ENCODE data around the gene PAQR7. TPM values are rescaled to one million over a fixed set of nuclear protein-coding genes. Genes with fewer than 3 reads are reported as not detected.

Gene PAQR7
- total RNA-seq, 2 experiments from 2014 or later, result 1.1 to 1.5 TPM

DNA sequence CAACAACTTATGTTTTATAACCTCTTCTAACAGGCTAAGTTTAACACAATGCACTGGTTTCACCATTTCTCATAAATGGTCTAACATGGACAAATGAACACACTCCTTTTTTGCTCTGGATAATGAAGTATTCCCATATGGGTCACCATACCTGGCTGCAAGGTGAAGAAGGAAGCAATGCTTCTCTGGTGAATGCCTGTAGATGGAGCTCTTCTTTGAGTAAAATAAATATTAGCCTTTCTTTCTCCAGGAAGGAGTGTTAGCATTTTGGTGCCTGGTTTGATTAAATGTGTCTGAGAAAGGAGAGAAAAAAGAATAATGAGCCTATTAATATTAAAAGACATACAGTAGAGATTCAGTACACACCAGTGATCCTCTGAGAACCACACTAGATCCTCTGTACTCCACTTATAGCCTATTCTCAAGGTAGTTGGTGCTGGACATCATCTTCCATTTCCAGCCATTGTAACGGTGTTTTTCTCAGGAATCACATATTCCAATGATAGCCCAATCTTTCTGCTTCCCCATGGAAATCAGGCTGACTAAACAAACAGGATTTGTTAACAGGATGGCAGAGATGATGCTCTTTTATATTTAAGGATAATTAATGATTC lies 38.1 kb downstream of the PAQR7 start:
- Mint-ChIP-seq H3K27ac (no peak overlapping the region), H3K4me1 (ENCODE audit: low read depth) (peaks cover 2% of the 10 kb centered on the region), H3K4me3 (no peak overlapping the region), H3K36me3 (ENCODE audit: low read depth) (peaks cover 28% of the 10 kb centered on the region), H3K27me3 (no peaks in the 10 kb centered on the region), H3K9me3 (no peaks in the 10 kb centered on the region)
- H3K36me3 ChIP-seq (ENCODE audit: insufficient read depth, low read length), result peaks cover 18% of the 10 kb centered on the region
- peaks cover under 1% of the 10 kb centered on the region for H3K4me1 ChIP-seq (ENCODE audit: insufficient read depth, low read length)
- H3K27me3 ChIP-seq (ENCODE audit: control insufficient read depth in 1 of 2, insufficient read depth in 2 of 2, low read length in 2 of 2), result no peaks in the 10 kb centered on the region
- H3K4me3 ChIP-seq (ENCODE audit: low read length), result no peak overlapping the region
- CTCF ChIA-PET, result interaction anchor here (1.2 kb wide), 1 partner anchor 17 kb away, joined by 3 read pairs; no protein-coding TSS in a partner anchor
- DNase-seq (peak in 1 of 14 experiments; percentile 8), ATAC-seq (ENCODE audit: poor library complexity) (no peak)
- POLR2A ChIA-PET, result no interaction called here
- TF ChIP-seq, protein P1, sequence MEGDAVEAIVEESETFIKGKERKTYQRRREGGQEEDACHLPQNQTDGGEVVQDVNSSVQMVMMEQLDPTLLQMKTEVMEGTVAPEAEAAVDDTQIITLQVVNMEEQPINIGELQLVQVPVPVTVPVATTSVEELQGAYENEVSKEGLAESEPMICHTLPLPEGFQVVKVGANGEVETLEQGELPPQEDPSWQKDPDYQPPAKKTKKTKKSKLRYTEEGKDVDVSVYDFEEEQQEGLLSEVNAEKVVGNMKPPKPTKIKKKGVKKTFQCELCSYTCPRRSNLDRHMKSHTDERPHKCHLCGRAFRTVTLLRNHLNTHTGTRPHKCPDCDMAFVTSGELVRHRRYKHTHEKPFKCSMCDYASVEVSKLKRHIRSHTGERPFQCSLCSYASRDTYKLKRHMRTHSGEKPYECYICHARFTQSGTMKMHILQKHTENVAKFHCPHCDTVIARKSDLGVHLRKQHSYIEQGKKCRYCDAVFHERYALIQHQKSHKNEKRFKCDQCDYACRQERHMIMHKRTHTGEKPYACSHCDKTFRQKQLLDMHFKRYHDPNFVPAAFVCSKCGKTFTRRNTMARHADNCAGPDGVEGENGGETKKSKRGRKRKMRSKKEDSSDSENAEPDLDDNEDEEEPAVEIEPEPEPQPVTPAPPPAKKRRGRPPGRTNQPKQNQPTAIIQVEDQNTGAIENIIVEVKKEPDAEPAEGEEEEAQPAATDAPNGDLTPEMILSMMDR (IDR thresholded peaks at IDR 0.05), result peak; percentile 42
- intact Hi-C loops (cut with DNase I, micrococcal nuclease), result loop anchor here in 1 of 2 experiments (5.0 kb wide), 2 partner anchors 40 to 160 kb away; partner anchors contain the start of genes PAFAH2 and PAQR7
- H3K9me3 ChIP-seq (ENCODE audit: control insufficient read depth in 1 of 2, insufficient read depth in 1 of 2, low read length in 2 of 2), result peaks cover 0 to 4% of the 10 kb centered on the region in 2 experiments
- no peak overlapping the region for H3K27ac ChIP-seq (ENCODE audit: low read depth in 1 of 2, low read length in 2 of 2)

DNA sequence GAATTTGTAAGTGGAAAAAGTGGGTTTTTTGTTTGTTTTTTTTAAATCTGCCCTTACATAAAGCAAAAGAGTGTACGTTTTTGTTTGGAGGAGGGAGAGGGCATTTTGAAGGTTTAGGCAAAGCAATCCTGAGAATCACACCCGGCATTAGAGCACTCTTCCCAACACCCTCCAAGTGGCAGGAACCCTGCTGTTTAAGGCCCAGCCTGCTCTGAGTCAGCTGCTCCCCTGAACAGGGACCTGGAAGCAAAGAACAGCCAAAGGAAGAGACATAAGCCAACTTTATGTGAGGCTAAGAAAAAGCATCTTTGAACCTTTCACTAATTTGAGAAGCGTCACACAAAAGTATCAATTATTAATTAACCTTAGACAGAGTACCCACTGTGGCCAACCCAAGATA lies 38.8 kb downstream of the PAQR7 start:
- POLR2A ChIA-PET, result no interaction called here
- H3K27ac Mint-ChIP-seq, result no peak overlapping the region
- TF ChIP-seq, protein P1 (IDR thresholded peaks at IDR 0.05), result no peak
- no peak overlapping the region for H3K4me3 ChIP-seq (ENCODE audit: low read length)
- H3K9me3 Mint-ChIP-seq, result no peaks in the 10 kb centered on the region
- H3K27me3 Mint-ChIP-seq, result no peaks in the 10 kb centered on the region
- DNase-seq (no peak), ATAC-seq (ENCODE audit: poor library complexity) (no peak)
- no peak overlapping the region for H3K4me3 Mint-ChIP-seq
- intact Hi-C loops (cut with DNase I, micrococcal nuclease), result loop anchor here in 1 of 2 experiments (5.0 kb wide), 2 partner anchors 41 to 161 kb away; partner anchors contain the start of genes PAFAH2 and PAQR7
- peaks cover 24% of the 10 kb centered on the region for H3K36me3 ChIP-seq (ENCODE audit: insufficient read depth, low read length)
- no peaks in the 10 kb centered on the region for H3K27me3 ChIP-seq (ENCODE audit: control insufficient read depth in 1 of 2, insufficient read depth in 2 of 2, low read length in 2 of 2)
- H3K9me3 ChIP-seq (ENCODE audit: control insufficient read depth in 1 of 2, insufficient read depth in 1 of 2, low read length in 2 of 2), result peaks cover 0 to 4% of the 10 kb centered on the region in 2 experiments
- peaks cover 9% of the 10 kb centered on the region for H3K4me1 Mint-ChIP-seq (ENCODE audit: low read depth)
- H3K4me1 ChIP-seq (ENCODE audit: insufficient read depth, low read length), result peaks cover 4% of the 10 kb centered on the region
- no peak overlapping the region for H3K27ac ChIP-seq (ENCODE audit: low read depth in 1 of 2, low read length in 2 of 2)
- H3K36me3 Mint-ChIP-seq (ENCODE audit: low read depth), result peaks cover 35% of the 10 kb centered on the region
- CTCF ChIA-PET, result interaction anchor here (1.2 to 1.3 kb wide), 2 partner anchors 16 to 158 kb away, joined by 3 read pairs; no protein-coding TSS in a partner anchor

DNA sequence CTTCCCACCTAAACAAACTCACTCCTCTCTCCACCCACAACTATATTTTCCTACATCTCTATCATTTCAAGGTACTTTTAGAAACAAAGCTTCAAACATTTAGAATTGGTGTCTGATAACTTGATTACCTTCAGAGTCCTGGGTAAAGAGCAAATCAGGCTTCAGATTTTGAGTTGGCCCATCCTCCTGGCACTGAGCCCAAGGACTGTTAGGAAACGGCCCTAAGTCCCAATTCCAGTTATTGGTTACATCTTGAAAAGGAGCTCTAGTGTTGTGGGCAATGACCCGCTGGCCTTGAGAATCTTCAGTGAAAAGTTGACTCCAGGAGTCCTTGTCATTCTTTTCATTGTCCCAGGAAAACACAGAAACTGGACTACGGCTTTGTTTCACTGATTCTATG lies 40.6 kb downstream of the PAQR7 start:
- Mint-ChIP-seq H3K4me1 (ENCODE audit: low read depth) (peaks cover 19% of the 10 kb centered on the region), H3K4me3 (no peak overlapping the region), H3K27me3 (no peaks in the 10 kb centered on the region), H3K9me3 (no peaks in the 10 kb centered on the region), H3K27ac (no peak overlapping the region), H3K36me3 (ENCODE audit: low read depth) (peaks cover 53% of the 10 kb centered on the region)
- peaks cover 0 to 4% of the 10 kb centered on the region in 2 experiments for H3K9me3 ChIP-seq (ENCODE audit: control insufficient read depth in 1 of 2, insufficient read depth in 1 of 2, low read length in 2 of 2)
- TF ChIP-seq, protein P1 (IDR thresholded peaks at IDR 0.05), result no peak
- ATAC-seq (ENCODE audit: poor library complexity) (no peak), DNase-seq (no peak)
- ChIA-PET CTCF (no interaction called here), POLR2A (interaction anchor here (1.5 kb wide), 1 partner anchor 15 kb away, joined by 5 read pairs; the partner anchor contains the start of gene MTFR1L)
- no peak overlapping the region for H3K27ac ChIP-seq (ENCODE audit: low read depth in 1 of 2, low read length in 2 of 2)
- no peaks in the 10 kb centered on the region for H3K27me3 ChIP-seq (ENCODE audit: control insufficient read depth in 1 of 2, insufficient read depth in 2 of 2, low read length in 2 of 2)
- peaks cover 42% of the 10 kb centered on the region for H3K36me3 ChIP-seq (ENCODE audit: insufficient read depth, low read length)
- intact Hi-C loops (cut with DNase I, micrococcal nuclease), result loop anchor here in 1 of 2 experiments (5.0 kb wide), 2 partner anchors 42 to 162 kb away; partner anchors contain the start of genes PAFAH2 and PAQR7
- no peak overlapping the region for H3K4me3 ChIP-seq (ENCODE audit: low read length)
- H3K4me1 ChIP-seq (ENCODE audit: insufficient read depth, low read length), result peaks cover 4% of the 10 kb centered on the region

Data from CD4-positive, alpha-beta T cell (primary cell).